ENCODE results near the gene KRTAP10-9.
"Not testable (repeated sequence)": the region's sequence is repeated elsewhere in the genome, so short reads cannot be mapped to it uniquely, and the experiment has no call there.

KRTAP10-9 gene

GRCh38 chr21:44615911-44616590 is 10.8 kb upstream of the KRTAP10-9 start:
- DNase-seq: peak; percentile 80

DNA sequence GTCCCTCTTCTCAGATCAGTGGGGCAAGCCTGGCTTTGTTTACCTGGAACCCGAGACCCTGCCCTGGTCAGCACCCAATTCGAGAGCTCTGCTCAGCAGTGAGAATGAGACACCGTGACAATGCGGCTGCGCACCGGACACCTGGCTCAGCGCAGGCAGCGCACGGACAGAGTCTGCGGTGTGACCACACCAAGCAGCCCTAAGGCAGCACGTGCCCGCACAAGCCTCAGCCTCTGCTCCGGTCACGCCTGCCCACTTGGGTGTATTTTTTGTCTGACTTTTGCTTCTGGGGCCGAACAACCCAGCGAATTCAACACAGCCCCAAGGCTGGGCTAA is 10.3 kb upstream of the KRTAP10-9 start:
- no peak for DNase-seq

DNA sequence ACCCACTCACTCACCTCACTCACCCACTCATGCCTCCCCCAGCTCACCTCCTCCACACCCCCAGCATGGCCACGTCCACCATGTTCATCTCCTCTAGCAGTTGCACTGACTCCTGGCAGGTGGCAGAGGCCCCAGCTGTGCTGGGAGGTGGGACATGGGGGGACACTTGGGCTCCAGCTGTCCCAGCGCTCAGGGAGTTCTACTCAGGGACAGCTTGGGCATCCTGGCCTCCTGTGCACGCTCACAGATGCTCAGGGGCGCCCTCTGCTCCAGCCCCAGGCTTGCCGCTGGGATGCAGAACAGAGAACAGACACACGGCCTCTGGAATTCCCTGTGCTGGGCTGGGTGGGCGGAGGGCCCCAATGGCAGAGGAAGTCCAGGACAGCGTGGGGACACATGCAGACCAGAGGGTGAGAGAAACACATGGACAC is 9.8 kb upstream of the KRTAP10-9 start:
- DNase-seq: no peak

DNA sequence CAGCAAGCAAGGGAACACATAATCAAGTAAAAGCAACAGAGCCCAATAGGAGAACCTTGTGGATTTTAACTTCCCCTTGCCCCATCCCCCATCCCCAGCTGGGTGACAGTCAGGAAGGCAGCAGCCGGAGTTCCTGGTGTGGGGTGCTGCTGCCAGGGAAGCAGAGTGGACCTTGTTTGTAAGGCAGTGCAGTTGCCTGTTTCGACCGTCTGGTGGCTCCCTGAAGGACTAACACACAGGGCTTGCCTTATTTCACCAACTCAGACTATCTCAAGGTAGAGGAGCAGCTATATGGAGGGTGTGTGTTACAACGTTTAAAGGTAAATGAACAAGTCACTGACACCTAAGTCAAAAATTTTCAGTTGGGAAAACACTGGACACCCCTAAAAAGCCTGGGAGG is 8.4 kb upstream of the KRTAP10-9 start:
- DNase-seq: no peak

GRCh38 chr21:44618909-44619308 is 8.0 kb upstream of the KRTAP10-9 start:
- no peak for DNase-seq

DNA sequence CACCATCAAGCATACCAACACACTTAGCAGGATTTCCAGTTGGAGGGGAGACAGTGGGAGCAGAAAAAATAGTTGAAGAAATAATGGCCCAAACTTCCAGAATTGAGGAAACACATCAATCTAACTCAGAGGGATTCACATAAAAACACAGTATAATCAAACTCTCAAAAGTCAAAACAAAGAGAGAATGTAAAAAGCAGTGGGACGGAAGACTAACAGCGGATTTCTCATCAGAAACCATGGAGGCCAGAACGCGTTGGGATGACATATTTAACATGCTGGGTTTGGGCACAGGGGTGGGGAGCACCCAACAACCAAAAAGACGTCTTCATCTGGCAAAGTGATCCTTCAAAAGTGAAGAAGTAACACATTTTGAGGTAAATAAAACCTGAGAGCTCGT is 7.0 kb upstream of the KRTAP10-9 start:
- DNase-seq: no peak

DNA sequence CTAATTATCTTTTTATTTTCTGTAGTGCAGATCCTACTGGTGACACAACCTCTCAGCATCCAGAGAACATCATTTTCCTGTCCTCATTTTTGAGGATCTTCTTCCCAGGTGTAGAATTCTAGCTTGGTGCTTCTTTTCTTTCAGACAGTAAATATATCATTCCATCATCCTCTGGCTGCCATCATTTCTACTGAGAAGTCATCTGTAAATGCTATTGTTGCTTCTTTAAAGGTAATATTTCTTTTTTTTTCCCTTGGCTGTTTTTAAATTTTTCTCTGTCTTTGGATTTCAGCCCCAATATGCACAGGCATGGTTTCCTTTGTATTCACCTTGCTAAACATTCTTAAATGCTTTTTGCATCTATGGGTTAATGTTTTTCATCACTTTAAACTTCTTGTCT is 3.3 kb upstream of the KRTAP10-9 start:
- no peak for DNase-seq

GRCh38 chr21:44625756-44626155 is 1.1 kb upstream of the KRTAP10-9 start:
- DNase-seq: no peak

DNA sequence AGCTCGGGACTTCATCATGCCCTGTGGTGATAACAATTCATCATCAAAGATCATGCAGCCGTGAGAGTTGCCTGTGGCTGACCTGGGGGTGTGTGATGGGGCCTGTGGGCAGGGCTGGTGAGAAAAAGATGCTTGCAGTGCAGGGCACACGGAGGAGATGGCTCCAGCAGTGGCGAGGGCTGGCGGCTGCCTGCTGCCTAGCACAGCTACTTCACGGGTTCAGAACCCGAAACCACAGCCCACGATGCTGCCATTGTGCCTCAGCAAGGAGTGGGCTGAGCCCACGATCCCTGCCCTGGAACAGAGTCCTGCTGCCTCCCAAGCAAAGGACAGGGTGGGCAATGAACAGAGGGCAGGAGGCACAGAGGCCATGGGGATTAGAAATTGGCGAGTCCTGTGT is 631 bp upstream of the KRTAP10-9 start:
- no peak for DNase-seq

DNA sequence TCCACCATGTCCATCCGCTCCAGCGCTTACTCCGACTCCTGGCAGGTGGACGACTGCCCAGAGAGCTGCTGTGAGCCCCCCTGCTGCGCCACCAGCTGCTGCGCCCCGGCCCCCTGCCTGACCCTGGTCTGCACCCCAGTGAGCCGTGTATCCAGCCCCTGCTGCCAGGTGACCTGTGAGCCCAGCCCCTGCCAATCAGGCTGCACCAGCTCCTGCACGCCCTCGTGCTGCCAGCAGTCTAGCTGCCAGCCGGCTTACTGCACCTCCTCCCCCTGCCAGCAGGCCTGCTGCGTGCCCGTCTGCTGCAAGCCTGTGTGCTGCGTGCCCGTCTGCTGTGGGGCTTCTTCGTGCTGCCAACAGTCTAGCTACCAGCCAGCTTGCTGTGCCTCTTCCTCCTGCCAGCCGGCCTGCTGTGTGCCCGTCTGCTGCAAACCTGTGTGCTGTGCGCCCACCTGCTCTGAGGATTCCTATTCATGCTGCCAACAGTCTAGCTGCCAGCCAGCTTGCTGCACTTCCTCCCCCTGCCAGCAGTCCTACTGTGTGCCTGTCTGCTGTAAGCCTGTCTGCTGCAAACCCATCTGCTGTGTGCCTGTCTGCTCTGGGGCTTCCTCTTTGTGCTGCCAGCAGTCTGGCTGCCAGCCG is 409 bp downstream of the KRTAP10-9 start:
- not testable (repeated sequence) for DNase-seq

DNA sequence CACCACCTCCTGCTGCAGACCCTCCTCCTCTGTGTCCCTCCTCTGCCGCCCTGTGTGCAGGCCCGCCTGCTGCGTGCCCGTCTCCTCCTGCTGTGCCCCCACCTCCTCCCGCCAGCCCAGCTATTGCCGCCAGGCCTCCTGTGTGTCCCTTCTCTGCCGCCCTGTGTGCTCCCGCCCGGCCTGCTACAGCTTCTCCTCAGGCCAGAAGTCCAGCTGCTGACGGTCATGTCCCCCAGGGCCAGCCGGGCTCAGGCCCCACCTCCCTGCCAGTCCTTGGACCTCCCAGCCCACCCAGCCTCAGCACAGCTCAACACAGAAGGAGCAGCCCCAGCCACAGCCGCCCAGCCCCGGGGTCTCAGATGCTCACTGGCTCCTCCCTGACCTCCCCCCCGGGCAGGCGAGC is 939 bp downstream of the KRTAP10-9 start:
- not testable (repeated sequence) for DNase-seq

GRCh38 chr21:44628707-44629391 is 2.0 kb downstream of the KRTAP10-9 start:
- no peak for DNase-seq

GRCh38 chr21:44630440-44630839 is 3.5 kb downstream of the KRTAP10-9 start:
- no peak for DNase-seq

GRCh38 chr21:44632067-44632466 is 5.2 kb downstream of the KRTAP10-9 start:
- no peak for DNase-seq

DNA sequence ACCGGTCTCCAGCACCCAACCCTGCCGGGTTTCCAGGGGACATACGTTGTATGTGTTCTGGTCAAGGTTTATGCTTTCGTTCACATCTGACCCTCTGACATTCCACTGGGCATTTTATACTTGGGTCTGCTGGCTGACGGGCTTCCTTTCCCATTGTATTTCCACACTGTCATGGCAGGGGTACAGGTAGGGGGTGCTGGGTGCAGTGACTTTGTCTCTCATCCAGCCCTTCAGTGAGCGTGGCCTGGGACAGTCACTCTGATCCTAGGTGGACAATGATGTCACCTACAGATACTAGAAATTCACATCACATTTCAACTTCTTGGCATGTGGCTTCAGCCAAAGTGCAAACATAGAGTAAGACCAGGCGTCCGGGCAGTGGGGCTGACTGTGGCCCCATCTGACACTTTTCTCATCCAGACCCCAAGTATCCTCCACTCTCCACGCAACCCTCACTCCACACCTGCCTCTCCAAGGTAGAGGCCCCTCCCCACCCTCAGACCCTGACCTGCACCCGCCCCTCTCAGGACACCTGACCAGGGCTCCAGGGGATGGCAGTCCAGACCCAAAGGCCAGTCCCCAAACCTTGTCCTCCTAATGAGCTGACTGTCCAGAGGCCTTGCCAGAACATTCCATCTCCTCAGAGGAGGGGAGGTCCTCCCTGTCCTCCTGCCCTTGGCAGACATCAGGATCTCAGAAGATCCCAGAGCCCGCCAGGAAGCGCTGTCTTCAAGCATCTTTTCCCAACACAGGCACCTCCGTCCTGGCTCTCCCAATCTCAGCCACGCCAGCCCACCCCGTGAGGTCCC is 9.5 kb downstream of the KRTAP10-9 start:
- DNase-seq: no peak

DNA sequence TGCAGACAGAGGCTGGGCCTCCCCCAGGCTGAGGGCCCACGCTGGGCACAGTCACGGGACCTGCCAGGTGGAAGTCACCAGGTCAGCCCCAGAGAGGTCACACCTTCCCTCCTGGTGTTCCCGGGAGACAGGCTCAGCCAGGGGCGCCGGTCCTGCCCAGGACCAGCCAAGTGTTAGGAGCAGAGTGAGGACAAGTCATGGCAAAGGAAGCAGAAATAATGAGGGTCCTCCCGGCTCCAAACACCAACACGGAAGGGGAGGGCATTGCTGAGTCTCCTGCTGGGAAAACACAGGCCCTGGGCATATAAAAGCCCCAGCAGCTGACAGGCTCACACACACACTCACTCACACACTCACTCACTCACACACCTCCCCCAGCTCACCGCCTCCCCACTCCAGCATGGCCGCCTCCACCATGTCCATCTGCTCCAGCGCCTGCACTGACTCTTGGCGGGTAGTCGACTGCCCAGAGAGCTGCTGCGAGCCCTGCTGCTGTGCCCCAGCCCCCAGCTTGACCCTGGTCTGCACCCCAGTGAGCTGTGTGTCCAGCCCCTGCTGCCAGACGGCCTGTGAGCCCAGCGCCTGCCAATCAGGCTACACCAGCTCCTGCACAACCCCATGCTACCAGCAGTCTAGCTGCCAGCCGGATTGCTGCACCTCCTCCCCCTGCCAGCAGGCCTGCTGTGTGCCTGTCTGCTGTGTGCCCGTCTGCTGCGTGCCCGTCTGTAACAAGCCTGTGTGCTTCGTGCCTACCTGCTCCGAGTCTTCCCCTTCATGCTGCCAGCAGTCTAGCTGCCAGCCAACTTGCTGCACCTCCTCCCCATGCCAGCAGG is 10.3 kb downstream of the KRTAP10-9 start, which contains the start of gene KRTAP10-10:
KRTAP10-10 (plus strand) TSS at position 339 of the 833 bp plus-strand sequence; CDS start at position 401, 62 bp downstream.
- peak; percentile 51 for DNase-seq

- DNase-seq: not testable (repeated sequence)
These were observed 11.0 kb downstream of the KRTAP10-9 start for GRCh38 chr21:44637851-44638348.

DNA sequence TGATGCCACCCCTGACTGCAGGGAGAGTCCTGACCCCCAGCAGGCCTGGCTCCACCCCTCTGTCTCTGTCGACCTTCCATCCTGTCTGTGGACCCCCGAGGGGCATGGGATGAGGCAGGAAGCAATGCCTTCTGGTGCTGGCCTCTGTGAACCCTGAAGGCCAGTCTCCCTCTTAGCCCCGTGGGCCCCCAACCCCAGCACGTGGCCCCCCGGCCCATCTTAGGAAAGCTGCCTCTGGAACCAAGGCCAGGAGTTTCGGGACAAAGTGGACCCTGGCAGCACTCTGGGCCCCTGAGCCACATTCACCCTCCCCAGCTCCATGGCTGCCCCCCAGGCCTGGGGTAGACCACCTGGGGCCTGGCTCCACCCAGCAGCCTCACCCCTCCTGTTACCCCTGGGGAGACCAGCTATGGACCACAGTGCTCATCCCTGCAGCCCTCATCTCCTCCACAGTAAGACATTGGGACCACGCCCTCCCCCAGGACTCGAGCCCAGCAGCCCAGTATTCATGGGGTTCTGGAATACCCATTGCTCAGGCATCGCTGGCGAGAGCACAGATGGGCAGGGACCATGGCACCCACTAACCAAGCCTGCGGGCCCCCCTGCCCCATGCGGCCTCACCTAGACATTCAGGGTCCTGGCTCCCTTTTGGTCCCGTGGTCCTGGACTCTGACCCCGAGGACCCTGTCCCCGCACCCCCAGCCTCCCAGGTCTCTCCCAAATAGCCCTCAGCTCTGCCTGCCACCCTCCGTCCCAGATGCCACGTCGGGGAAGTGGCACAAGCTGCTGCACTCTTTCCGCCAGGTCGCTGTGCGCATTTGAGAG is 11.8 kb downstream of the KRTAP10-9 start:
- not testable (repeated sequence) for DNase-seq

GRCh38 chr21:44639331-44639655 is 12.4 kb downstream of the KRTAP10-9 start:
- DNase-seq: no peak

GRCh38 chr21:44640761-44641160 is 13.9 kb downstream of the KRTAP10-9 start:
- no peak for DNase-seq

- DNase-seq: no peak
These were observed 16.9 kb downstream of the KRTAP10-9 start for GRCh38 chr21:44643741-44644310.
